ENCODE data around the gene HOXC6. TPM values are rescaled to one million over a fixed set of nuclear protein-coding genes. Genes with fewer than 3 reads are reported as not detected.

The HOXC6 gene
- total and polyA plus RNA-seq, 9 of the 15 experiments (the other 6 are each of a cell fraction or from before 2014, with no cell fraction given), result 0.06 to 4.0 (median 1.4) TPM

DNA sequence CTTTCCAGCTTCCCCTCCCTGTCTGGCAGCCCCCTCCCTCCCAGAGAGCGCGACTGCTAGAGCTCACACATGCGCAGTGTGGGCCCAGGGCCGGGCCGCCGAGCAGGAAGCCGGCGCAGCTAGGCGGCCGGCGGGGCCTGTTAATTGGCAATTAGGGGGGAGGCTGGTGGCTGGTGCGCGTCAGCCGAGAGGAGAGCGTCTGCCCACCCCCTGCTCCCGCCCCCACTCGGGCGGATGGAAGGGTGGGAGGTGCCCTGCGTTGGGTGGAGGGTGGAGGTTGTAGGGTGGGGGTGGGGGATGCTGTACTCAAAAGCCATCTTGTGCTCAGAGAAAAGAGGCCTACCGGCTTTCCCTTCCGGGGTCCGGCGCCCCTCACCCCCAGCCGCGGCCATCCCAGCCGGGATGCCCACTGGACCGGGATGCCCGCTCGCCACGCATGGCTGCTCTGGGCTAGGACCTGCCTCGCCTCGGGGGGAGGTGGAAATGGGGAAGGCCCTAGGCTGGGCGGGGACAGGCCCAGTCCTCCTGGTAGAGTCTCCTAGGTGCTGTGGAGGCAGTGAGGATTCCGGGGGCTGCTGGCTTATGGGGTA is 10.3 kb upstream of the HOXC6 start (continued):
- TF ChIP-seq, protein P1, sequence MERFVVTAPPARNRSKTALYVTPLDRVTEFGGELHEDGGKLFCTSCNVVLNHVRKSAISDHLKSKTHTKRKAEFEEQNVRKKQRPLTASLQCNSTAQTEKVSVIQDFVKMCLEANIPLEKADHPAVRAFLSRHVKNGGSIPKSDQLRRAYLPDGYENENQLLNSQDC (CRISPR knock-in tag; IDR thresholded peaks at IDR 0.05), result no peak
- TF ChIP-seq SP2 (IDR thresholded peaks at IDR 0.05; ENCODE audit: extremely low read depth, low read depth, low read length, poor library complexity, severe bottlenecking) (no peak), RAD21 (CRISPR knock-in tag; conservative IDR thresholded peaks at IDR 0.05 in 1 of 2, IDR thresholded peaks at IDR 0.05 in 1 of 2) (no peak), CHCHD3 (CRISPR knock-in tag; IDR thresholded peaks at IDR 0.05) (no peak), DMBX1 (CRISPR knock-in tag; IDR thresholded peaks at IDR 0.05; ENCODE audit: borderline replicate concordance) (no peak), STAT5B (CRISPR knock-in tag; IDR thresholded peaks at IDR 0.05) (no peak), ZNF431 (CRISPR knock-in tag; IDR thresholded peaks at IDR 0.05) (no peak), POLR2B (IDR thresholded peaks at IDR 0.05; ENCODE audit: low read depth, partially characterized antibody) (peak; percentile 56), GABPA (tag; conservative IDR thresholded peaks at IDR 0.05; ENCODE audit: low read depth) (peak; percentile 67), JUND (IDR thresholded peaks at IDR 0.05; ENCODE audit: borderline replicate concordance, low read depth, low read length) (peak; percentile 17; the same call in 1 of the 2 replicates), JUND (tag; IDR thresholded peaks at IDR 0.05; ENCODE audit: borderline replicate concordance, low read depth, low read length) (no peak; the same call in 2 of the 3 replicates), ZSCAN29 (IDR thresholded peaks at IDR 0.05) (no peak), HNRNPH1 (optimal IDR thresholded peaks at IDR 0.05; ENCODE audit: low read depth, low read length) (no peak), MCM5 (IDR thresholded peaks at IDR 0.05; ENCODE audit: low read depth) (no peak), MXD1 (CRISPR knock-in tag; IDR thresholded peaks at IDR 0.05; ENCODE audit: borderline replicate concordance, poor library complexity, severe bottlenecking) (no peak), ZNF239 (CRISPR knock-in tag; IDR thresholded peaks at IDR 0.05) (no peak), THRAP3 (IDR thresholded peaks at IDR 0.05; ENCODE audit: borderline replicate concordance) (no peak), ZKSCAN3 (CRISPR knock-in tag; IDR thresholded peaks at IDR 0.05) (no peak)
- TF ChIP-seq, protein P2, sequence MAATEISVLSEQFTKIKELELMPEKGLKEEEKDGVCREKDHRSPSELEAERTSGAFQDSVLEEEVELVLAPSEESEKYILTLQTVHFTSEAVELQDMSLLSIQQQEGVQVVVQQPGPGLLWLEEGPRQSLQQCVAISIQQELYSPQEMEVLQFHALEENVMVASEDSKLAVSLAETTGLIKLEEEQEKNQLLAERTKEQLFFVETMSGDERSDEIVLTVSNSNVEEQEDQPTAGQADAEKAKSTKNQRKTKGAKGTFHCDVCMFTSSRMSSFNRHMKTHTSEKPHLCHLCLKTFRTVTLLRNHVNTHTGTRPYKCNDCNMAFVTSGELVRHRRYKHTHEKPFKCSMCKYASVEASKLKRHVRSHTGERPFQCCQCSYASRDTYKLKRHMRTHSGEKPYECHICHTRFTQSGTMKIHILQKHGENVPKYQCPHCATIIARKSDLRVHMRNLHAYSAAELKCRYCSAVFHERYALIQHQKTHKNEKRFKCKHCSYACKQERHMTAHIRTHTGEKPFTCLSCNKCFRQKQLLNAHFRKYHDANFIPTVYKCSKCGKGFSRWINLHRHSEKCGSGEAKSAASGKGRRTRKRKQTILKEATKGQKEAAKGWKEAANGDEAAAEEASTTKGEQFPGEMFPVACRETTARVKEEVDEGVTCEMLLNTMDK (IDR thresholded peaks at IDR 0.05; ENCODE audit: borderline replicate concordance, insufficient read depth, low read depth, low read length, poor library complexity, severe bottlenecking), result no peak
- TF ChIP-seq, protein P3, sequence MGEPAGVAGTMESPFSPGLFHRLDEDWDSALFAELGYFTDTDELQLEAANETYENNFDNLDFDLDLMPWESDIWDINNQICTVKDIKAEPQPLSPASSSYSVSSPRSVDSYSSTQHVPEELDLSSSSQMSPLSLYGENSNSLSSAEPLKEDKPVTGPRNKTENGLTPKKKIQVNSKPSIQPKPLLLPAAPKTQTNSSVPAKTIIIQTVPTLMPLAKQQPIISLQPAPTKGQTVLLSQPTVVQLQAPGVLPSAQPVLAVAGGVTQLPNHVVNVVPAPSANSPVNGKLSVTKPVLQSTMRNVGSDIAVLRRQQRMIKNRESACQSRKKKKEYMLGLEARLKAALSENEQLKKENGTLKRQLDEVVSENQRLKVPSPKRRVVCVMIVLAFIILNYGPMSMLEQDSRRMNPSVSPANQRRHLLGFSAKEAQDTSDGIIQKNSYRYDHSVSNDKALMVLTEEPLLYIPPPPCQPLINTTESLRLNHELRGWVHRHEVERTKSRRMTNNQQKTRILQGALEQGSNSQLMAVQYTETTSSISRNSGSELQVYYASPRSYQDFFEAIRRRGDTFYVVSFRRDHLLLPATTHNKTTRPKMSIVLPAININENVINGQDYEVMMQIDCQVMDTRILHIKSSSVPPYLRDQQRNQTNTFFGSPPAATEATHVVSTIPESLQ (CRISPR knock-in tag; IDR thresholded peaks at IDR 0.05), result no peak
- TF ChIP-seq, protein P4, sequence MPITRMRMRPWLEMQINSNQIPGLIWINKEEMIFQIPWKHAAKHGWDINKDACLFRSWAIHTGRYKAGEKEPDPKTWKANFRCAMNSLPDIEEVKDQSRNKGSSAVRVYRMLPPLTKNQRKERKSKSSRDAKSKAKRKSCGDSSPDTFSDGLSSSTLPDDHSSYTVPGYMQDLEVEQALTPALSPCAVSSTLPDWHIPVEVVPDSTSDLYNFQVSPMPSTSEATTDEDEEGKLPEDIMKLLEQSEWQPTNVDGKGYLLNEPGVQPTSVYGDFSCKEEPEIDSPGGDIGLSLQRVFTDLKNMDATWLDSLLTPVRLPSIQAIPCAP (CRISPR knock-in tag; IDR thresholded peaks at IDR 0.05; ENCODE audit: borderline replicate concordance), result no peak
